HepG2 (cell line): ENCODE results near the gene C21orf91. TPM values are rescaled to one million over a fixed set of nuclear protein-coding genes. Genes with fewer than 3 reads are reported as not detected.
A peak's percentile ranks its signal among the peaks of the same experiment; 100 is the strongest.

Source experiments
- AKAP8 ChIP-seq: sonication (generic); formaldehyde crosslinking; IDR thresholded peaks from 2 replicates; pipeline ENCODE4 v1.5.1; 2020; ENCODE audit warnings: mild to moderate bottlenecking, missing genetic modification reagents
- ASH2L ChIP-seq: fragments of 300-600, 200-600 bp; sonication (generic); IDR thresholded peaks from 2 replicates; pipeline ENCODE4 v1.7.0; 2017; ENCODE audit warnings: low read depth, mild to moderate bottlenecking, moderate library complexity, mixed read lengths, low read length; ENCODE audit not compliant: insufficient read length
- ATF7 ChIP-seq, 2 experiments: fragments of 450-650 bp in 1 of 2; sonication (generic) in 1 of 2; formaldehyde crosslinking in 1 of 2; IDR thresholded peaks; 2 replicates each; pipeline versions ENCODE4 v1.4.0 to v1.6.1; 2016 to 2020; ENCODE audit warnings: antibody characterized with exemption in 1 of 2, mild to moderate bottlenecking in 1 of 2, missing genetic modification reagents in 1 of 2
- CCDC6 ChIP-seq: sonication (generic); formaldehyde crosslinking; IDR thresholded peaks from 2 replicates; pipeline ENCODE4 v1.8.1; 2022; ENCODE audit warnings: mild to moderate bottlenecking, missing genetic modification reagents, moderate library complexity
- DMAP1 ChIP-seq: IDR thresholded peaks from 2 replicates; pipeline ENCODE4 v1.6.1; 2016
- FLYWCH1 ChIP-seq: sonication (generic); formaldehyde crosslinking; IDR thresholded peaks from 2 replicates; pipeline ENCODE4 v1.8.1; 2023; ENCODE audit warnings: mild to moderate bottlenecking, missing genetic modification reagents
- GLI4 ChIP-seq: sonication (generic); formaldehyde crosslinking; IDR thresholded peaks from 2 replicates; pipeline ENCODE4 v1.5.1; 2020; ENCODE audit warnings: missing genetic modification reagents, mild to moderate bottlenecking, moderate library complexity, borderline replicate concordance
- HMG20A ChIP-seq: IDR thresholded peaks from 2 replicates; pipeline ENCODE4 v1.6.1; 2016; ENCODE audit warnings: borderline replicate concordance
- JUNB ChIP-seq: sonication (generic); formaldehyde crosslinking; IDR thresholded peaks from 2 replicates; pipeline ENCODE4 v1.8.0; 2022; ENCODE audit warnings: missing genetic modification reagents, mild to moderate bottlenecking, borderline replicate concordance
- JUND ChIP-seq: sonication (generic); formaldehyde crosslinking; IDR thresholded peaks from 2 replicates; pipeline ENCODE4 v1.8.0; 2022; ENCODE audit warnings: mild to moderate bottlenecking, missing genetic modification reagents
- NCOR1 ChIP-seq: fragments of 200-600 bp; sonication (generic); IDR thresholded peaks from 2 replicates; pipeline ENCODE4 v1.7.0; 2017; ENCODE audit warnings: antibody characterized with exemption, low read length, borderline replicate concordance
- POLR2A ChIP-seq, 2 experiments: IDR thresholded peaks; 2 replicates each; pipeline ENCODE4 v1.6.1; 2011; ENCODE audit warnings: low read depth in 2 of 2, low read length in 2 of 2, mild to moderate bottlenecking in 1 of 2, moderate library complexity in 1 of 2; ENCODE audit not compliant: insufficient read depth in 1 of 2
- REPIN1 ChIP-seq: sonication (generic); formaldehyde crosslinking; IDR thresholded peaks from 2 replicates; pipeline ENCODE4 v1.8.0; 2022; ENCODE audit warnings: missing genetic modification reagents, low read depth, mild to moderate bottlenecking, borderline replicate concordance
- SIN3A ChIP-seq: IDR thresholded peaks from 2 replicates; pipeline ENCODE4 v1.6.1; 2011; ENCODE audit warnings: low read depth, mild to moderate bottlenecking, control low read depth, low read length, borderline replicate concordance
- YEATS4 ChIP-seq: sonication (generic); formaldehyde crosslinking; IDR thresholded peaks from 2 replicates; pipeline ENCODE4 v1.4.0; 2020; ENCODE audit warnings: missing genetic modification reagents, borderline replicate concordance
- ZNF232 ChIP-seq: sonication (generic); formaldehyde crosslinking; IDR thresholded peaks from 2 replicates; pipeline ENCODE4 v1.4.0; 2020; ENCODE audit warnings: missing genetic modification reagents, borderline replicate concordance
- ZNF563 ChIP-seq: sonication (generic); formaldehyde crosslinking; IDR thresholded peaks from 2 replicates; pipeline ENCODE4 v1.8.0; 2022; ENCODE audit warnings: mild to moderate bottlenecking, moderate library complexity, missing genetic modification reagents
- ZNF567 ChIP-seq: sonication (generic); formaldehyde crosslinking; IDR thresholded peaks from 2 replicates; pipeline ENCODE4 v1.8.1; 2023; ENCODE audit warnings: mild to moderate bottlenecking, missing genetic modification reagents, borderline replicate concordance
- ZNF674 ChIP-seq: sonication (generic); formaldehyde crosslinking; IDR thresholded peaks from 2 replicates; pipeline ENCODE4 v1.5.0; 2020; ENCODE audit warnings: low read depth, mild to moderate bottlenecking, missing genetic modification reagents
- ZNF781 ChIP-seq: sonication (generic); formaldehyde crosslinking; IDR thresholded peaks from 2 replicates; pipeline ENCODE4 v1.5.1; 2020; ENCODE audit warnings: borderline replicate concordance, mild to moderate bottlenecking, missing genetic modification reagents; ENCODE audit errors: not compliant biosample characterization
- polyA plus RNA-seq, 8 experiments: library from polyadenylated mRNA; depleted of rRNA in 3 of 8; stranded (reverse) in 7 of 8; unstranded in 1 of 8; fragments of >200 nt; fragmentation: Illumina TruSeq in 4 of 8; extraction: Trizol in 4 of 8; gene quantifications; 2 replicates each; pipeline versions ENCODE4 v1.2.1 to v1.2.3, GENCODE V29; 2011 to 2016; ENCODE audit warnings: low read depth in 4 of 8, missing spikeins in 1 of 8, mixed read lengths in 1 of 8; ENCODE audit not compliant: insufficient read depth in 1 of 8
- total RNA-seq, 5 experiments: library from RNA; depleted of rRNA; stranded (reverse); fragments of >200 nt; fragmentation: Illumina TruSeq; extraction: Trizol; gene quantifications; 2 replicates each; pipeline ENCODE4 v1.2.3, GENCODE V29; 2016; ENCODE audit warnings: low read depth in 1 of 5
- TF ChIP-seq, protein P1 (sequence below): IDR thresholded peaks from 2 replicates; pipeline ENCODE4 v1.6.1; 2016; ENCODE audit warnings: missing compliant biosample characterization, missing genetic modification reagents, borderline replicate concordance
- TF ChIP-seq, protein P2 (sequence below): sonication (generic); formaldehyde crosslinking; IDR thresholded peaks from 2 replicates; pipeline ENCODE4 v1.8.0; 2022; ENCODE audit warnings: mild to moderate bottlenecking, missing genetic modification reagents
- TF ChIP-seq, protein P3 (sequence below): IDR thresholded peaks from 2 replicates; pipeline ENCODE4 v1.6.1; 2018; ENCODE audit warnings: missing genetic modification reagents, mild to moderate bottlenecking, missing compliant biosample characterization
- TF ChIP-seq, protein P4 (sequence below): IDR thresholded peaks from 2 replicates; pipeline ENCODE4 v1.6.1; 2012; ENCODE audit warnings: inconsistent platforms

The C21orf91 gene
- total and polyA plus RNA-seq, 2 of the 13 experiments (the other 11 are each of a cell fraction or from before 2014, with no cell fraction given) = 2.9 to 7.8 TPM

DNA sequence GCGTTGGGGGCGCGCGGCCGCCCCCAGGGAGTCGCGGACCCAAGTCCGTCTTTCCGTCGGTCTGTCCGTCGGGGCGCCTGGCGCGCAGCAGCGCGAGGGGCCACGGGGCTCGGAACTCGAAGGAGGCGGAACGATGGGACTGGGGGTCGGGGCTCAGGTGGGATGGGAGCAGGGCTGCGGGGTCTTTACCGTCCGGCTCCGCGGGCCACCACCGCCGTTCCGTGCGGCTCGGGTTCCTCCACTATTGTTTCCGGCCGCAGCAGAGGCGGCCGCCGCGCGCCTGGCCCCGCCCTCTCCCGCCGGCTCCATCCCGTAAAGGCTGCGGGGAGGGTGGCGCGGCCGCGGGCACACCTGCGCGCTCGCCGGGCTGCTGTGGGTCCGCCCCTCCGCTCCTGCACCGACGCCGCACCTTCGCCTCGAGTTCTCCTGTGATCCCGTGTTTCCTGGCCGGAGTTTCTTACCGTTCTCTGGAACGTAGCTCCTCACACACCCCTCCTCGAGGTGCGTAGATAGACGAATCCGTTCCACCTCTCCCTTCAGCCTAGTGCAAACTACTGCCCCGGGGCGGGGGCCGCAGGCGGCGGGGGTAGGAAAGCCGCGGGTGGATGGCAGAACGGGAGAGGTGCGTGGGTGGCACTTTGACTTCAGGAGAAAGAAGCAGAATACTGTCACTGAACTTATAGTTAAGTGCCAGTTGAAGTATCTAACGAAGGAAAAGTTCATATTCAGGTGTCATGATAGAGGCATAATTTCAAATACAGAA, at the start of gene C21orf91 (continued):
- TF ChIP-seq HMG20A (0 out of 2 replicates have a peak, but pooled peaks have one; percentile 12), ZNF567 (peak; percentile 73; the same call in 1 of the 2 replicates), CCDC6 (CRISPR knock-in tag) (peak; percentile 88), ZNF781 (CRISPR knock-in tag) (no peak), POLR2A (IDR thresholded peaks at IDR 0.05; ENCODE audit: insufficient read depth in 1 of 2, low read depth in 2 of 2, low read length in 2 of 2) (peak; percentile 84 to 92), ZNF563 (peak; percentile 61; the same call in 1 of the 2 replicates), REPIN1 (peak; percentile 23; the same call in 1 of the 2 replicates), AKAP8 (0 out of 2 replicates have a peak, but pooled peaks have one; percentile 33), FLYWCH1 (CRISPR knock-in tag) (no peak), JUND (CRISPR knock-in tag) (peak; percentile 49; the same call in 1 of the 2 replicates), ASH2L (peak; percentile 86), SIN3A (peak; percentile 23; the same call in 1 of the 2 replicates), DMAP1 (CRISPR knock-in tag) (peak; percentile 52; the same call in 1 of the 2 replicates), JUNB (CRISPR knock-in tag) (no peak), GLI4 (CRISPR knock-in tag) (0 out of 2 replicates have a peak, but pooled peaks have one; percentile 86), ATF7 (IDR thresholded peaks at IDR 0.05) (peak; percentile 74), ATF7 (CRISPR knock-in tag; IDR thresholded peaks at IDR 0.05) (no peak), NCOR1 (peak; percentile 23; the same call in 1 of the 2 replicates), ZNF674 (CRISPR knock-in tag) (peak; percentile 23; the same call in 1 of the 2 replicates), ZNF232 (CRISPR knock-in tag) (no peak), YEATS4 (CRISPR knock-in tag) (peak; percentile 57)
- TF ChIP-seq, protein P1, sequence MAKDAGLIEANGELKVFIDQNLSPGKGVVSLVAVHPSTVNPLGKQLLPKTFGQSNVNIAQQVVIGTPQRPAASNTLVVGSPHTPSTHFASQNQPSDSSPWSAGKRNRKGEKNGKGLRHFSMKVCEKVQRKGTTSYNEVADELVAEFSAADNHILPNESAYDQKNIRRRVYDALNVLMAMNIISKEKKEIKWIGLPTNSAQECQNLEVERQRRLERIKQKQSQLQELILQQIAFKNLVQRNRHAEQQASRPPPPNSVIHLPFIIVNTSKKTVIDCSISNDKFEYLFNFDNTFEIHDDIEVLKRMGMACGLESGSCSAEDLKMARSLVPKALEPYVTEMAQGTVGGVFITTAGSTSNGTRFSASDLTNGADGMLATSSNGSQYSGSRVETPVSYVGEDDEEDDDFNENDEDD (CRISPR knock-in tag) = peak; percentile 16; the same call in 1 of the 2 replicates
- TF ChIP-seq, protein P2, sequence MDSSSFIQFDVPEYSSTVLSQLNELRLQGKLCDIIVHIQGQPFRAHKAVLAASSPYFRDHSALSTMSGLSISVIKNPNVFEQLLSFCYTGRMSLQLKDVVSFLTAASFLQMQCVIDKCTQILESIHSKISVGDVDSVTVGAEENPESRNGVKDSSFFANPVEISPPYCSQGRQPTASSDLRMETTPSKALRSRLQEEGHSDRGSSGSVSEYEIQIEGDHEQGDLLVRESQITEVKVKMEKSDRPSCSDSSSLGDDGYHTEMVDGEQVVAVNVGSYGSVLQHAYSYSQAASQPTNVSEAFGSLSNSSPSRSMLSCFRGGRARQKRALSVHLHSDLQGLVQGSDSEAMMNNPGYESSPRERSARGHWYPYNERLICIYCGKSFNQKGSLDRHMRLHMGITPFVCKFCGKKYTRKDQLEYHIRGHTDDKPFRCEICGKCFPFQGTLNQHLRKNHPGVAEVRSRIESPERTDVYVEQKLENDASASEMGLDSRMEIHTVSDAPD (CRISPR knock-in tag) = no peak
- TF ChIP-seq, protein P3, sequence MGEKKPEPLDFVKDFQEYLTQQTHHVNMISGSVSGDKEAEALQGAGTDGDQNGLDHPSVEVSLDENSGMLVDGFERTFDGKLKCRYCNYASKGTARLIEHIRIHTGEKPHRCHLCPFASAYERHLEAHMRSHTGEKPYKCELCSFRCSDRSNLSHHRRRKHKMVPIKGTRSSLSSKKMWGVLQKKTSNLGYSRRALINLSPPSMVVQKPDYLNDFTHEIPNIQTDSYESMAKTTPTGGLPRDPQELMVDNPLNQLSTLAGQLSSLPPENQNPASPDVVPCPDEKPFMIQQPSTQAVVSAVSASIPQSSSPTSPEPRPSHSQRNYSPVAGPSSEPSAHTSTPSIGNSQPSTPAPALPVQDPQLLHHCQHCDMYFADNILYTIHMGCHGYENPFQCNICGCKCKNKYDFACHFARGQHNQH (CRISPR knock-in tag) = peak; percentile 44; the same call in 1 of the 2 replicates
- TF ChIP-seq, protein P4, sequence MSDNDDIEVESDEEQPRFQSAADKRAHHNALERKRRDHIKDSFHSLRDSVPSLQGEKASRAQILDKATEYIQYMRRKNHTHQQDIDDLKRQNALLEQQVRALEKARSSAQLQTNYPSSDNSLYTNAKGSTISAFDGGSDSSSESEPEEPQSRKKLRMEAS = peak; percentile 79
